GM23338 (cell line): ENCODE results near the gene NELFA. TPM values are rescaled to one million over a fixed set of nuclear protein-coding genes. Genes with fewer than 3 reads are reported as not detected.
"Not testable (repeated sequence)": the region's sequence is repeated elsewhere in the genome, so short reads cannot be mapped to it uniquely, and the experiment has no call there.

Experiments used
- ATAC-seq: fragments of 200-7000 bp; cut with Tn5 transposase; 3 replicates; pipeline ENCODE4 v1.9.1; 2020
- DNase-seq: peaks from one replicate; pipeline ENCODE4 v3.0.0-alpha.2; 2015; ENCODE audit warnings: low spot score
- H2AFZ ChIP-seq: fragments of 200-600 bp; sonication (generic); 2 replicates; pipeline ENCODE4 v1.8.0; 2016; ENCODE audit warnings: antibody characterized with exemption, mild to moderate bottlenecking, moderate library complexity
- H3F3A ChIP-seq: fragments of 200-600 bp; sonication (generic); replicated peaks from 2 replicates; pipeline ENCODE4 v1.8.0; 2017; ENCODE audit warnings: antibody characterized with exemption, mixed run types, low read depth
- H3K27ac ChIP-seq: fragments of 200-600 bp; sonication (generic); 2 replicates; pipeline ENCODE4 v1.6.1; 2016; ENCODE audit warnings: low read depth
- H3K27me3 ChIP-seq: fragments of 200-600 bp; sonication (generic); 2 replicates; pipeline ENCODE4 v1.8.0; 2016; ENCODE audit warnings: mild to moderate bottlenecking, mixed run types, moderate library complexity; ENCODE audit not compliant: insufficient read depth
- H3K36me3 ChIP-seq: fragments of 200-600 bp; sonication (generic); 2 replicates; pipeline ENCODE4 v1.8.0; 2016; ENCODE audit warnings: mild to moderate bottlenecking; ENCODE audit not compliant: insufficient read depth
- H3K4me1 ChIP-seq: fragments of 200-600 bp; sonication (generic); 2 replicates; pipeline ENCODE4 v1.8.0; 2016; ENCODE audit warnings: mild to moderate bottlenecking, moderate library complexity; ENCODE audit not compliant: insufficient read depth
- H3K4me2 ChIP-seq: fragments of 200-600 bp; sonication (generic); 2 replicates; pipeline ENCODE4 v1.7.1; 2017; ENCODE audit warnings: mixed run types
- H3K4me3 ChIP-seq: fragments of 200-600 bp; sonication (generic); 2 replicates; pipeline ENCODE4 v1.6.1; 2016; ENCODE audit warnings: mixed run types
- H3K79me2 ChIP-seq: fragments of 200-600 bp; sonication (generic); replicated peaks from 2 replicates; pipeline ENCODE4 v1.8.0; 2017; ENCODE audit warnings: mild to moderate bottlenecking; ENCODE audit not compliant: insufficient read depth
- H3K9me2 ChIP-seq: fragments of 200-600 bp; sonication (generic); 2 replicates; pipeline ENCODE4 v1.8.0; 2017; ENCODE audit not compliant: insufficient read depth
- H4K20me1 ChIP-seq: fragments of 200-600 bp; sonication (generic); replicated peaks from 2 replicates; pipeline ENCODE4 v1.8.0; 2017; ENCODE audit warnings: mild to moderate bottlenecking; ENCODE audit not compliant: insufficient read depth
- H3K27ac Mint-ChIP-seq: 2 replicates; pipeline ENCODE4 v1.8.0; 2020; ENCODE audit warnings: inconsistent platforms, mild to moderate bottlenecking, moderate library complexity, mixed read lengths
- H3K27me3 Mint-ChIP-seq: 3 replicates; pipeline ENCODE4 v1.8.0; 2022; ENCODE audit warnings: low read depth, mild to moderate bottlenecking, moderate library complexity, mixed read lengths, inconsistent platforms; ENCODE audit not compliant: insufficient read depth, poor library complexity
- H3K36me3 Mint-ChIP-seq: 3 replicates; pipeline ENCODE4 v1.8.0; 2021; ENCODE audit warnings: low read depth, mild to moderate bottlenecking, inconsistent platforms, moderate library complexity, mixed read lengths
- H3K4me1 Mint-ChIP-seq: 3 replicates; pipeline ENCODE4 v1.8.0; 2020; ENCODE audit warnings: mild to moderate bottlenecking, inconsistent platforms, mixed read lengths
- H3K4me3 Mint-ChIP-seq: 3 replicates; pipeline ENCODE4 v1.8.0; 2021; ENCODE audit warnings: moderate library complexity, mild to moderate bottlenecking, inconsistent platforms, mixed read lengths
- H3K9me3 Mint-ChIP-seq: 3 replicates; pipeline ENCODE4 v1.8.0; 2020; ENCODE audit warnings: moderate library complexity, mild to moderate bottlenecking, inconsistent platforms, mixed read lengths
- CREB1 ChIP-seq: fragments of 250-450 bp; sonication (Bioruptor Pico); IDR thresholded peaks from 2 replicates; pipeline ENCODE4 v1.5.0; 2020; ENCODE audit warnings: low read depth, mild to moderate bottlenecking, moderate library complexity
- EZH2 ChIP-seq: fragments of 200-600 bp; sonication (generic); IDR thresholded peaks from one replicate; pipeline ENCODE4 v1.8.0; 2017; ENCODE audit warnings: antibody characterized with exemption, mild to moderate bottlenecking, low read depth; ENCODE audit not compliant: unreplicated experiment
- EZH2phosphoT487 ChIP-seq: fragments of 200-600 bp; sonication (generic); IDR thresholded peaks from one replicate; pipeline ENCODE4 v1.8.1; 2018; ENCODE audit warnings: antibody characterized with exemption; ENCODE audit not compliant: unreplicated experiment
- NANOG ChIP-seq: IDR thresholded peaks from 2 replicates; pipeline ENCODE4 v1.6.1; 2016; ENCODE audit warnings: antibody characterized with exemption, borderline replicate concordance
- REST ChIP-seq: IDR thresholded peaks from one replicate; pipeline ENCODE4 v1.6.1; 2018; ENCODE audit warnings: antibody characterized with exemption; ENCODE audit not compliant: unreplicated experiment
- ZNF114 ChIP-seq: fragments of 250-450 bp; sonication (Bioruptor Pico); IDR thresholded peaks from 2 replicates; pipeline ENCODE4 v1.5.0; 2020; ENCODE audit warnings: mild to moderate bottlenecking, moderate library complexity
- polyA plus RNA-seq: library from polyadenylated mRNA; unstranded; fragments of >200 nt; fragmentation: Nextera tagmentation; extraction: Ambion mirVana; gene quantifications from 2 replicates; pipeline ENCODE4 v1.2.1, GENCODE V29; 2016
- total RNA-seq: library from RNA; depleted of rRNA; stranded (reverse); fragments of >200 nt; shearing (Covaris generic); gene quantifications from 2 replicates; pipeline ENCODE4 v1.2.3, GENCODE V29; 2014
- TF ChIP-seq, protein P1 (sequence below): fragments of 250-450 bp; sonication (Bioruptor Pico); IDR thresholded peaks from 2 replicates; pipeline ENCODE4 v1.5.0; 2020; ENCODE audit warnings: mild to moderate bottlenecking, moderate library complexity
- TF ChIP-seq, protein P2 (sequence below): IDR thresholded peaks from 2 replicates; pipeline ENCODE4 v1.6.1; 2016; ENCODE audit warnings: antibody characterized with exemption

Gene NELFA
- total and polyA plus RNA-seq, 2 experiments from 2014 or later: 62.8 to 63.3 TPM

GRCh38 chr4:2036327-2036726 is 27.6 kb upstream of the NELFA start (continued):
- TF ChIP-seq, protein P1, sequence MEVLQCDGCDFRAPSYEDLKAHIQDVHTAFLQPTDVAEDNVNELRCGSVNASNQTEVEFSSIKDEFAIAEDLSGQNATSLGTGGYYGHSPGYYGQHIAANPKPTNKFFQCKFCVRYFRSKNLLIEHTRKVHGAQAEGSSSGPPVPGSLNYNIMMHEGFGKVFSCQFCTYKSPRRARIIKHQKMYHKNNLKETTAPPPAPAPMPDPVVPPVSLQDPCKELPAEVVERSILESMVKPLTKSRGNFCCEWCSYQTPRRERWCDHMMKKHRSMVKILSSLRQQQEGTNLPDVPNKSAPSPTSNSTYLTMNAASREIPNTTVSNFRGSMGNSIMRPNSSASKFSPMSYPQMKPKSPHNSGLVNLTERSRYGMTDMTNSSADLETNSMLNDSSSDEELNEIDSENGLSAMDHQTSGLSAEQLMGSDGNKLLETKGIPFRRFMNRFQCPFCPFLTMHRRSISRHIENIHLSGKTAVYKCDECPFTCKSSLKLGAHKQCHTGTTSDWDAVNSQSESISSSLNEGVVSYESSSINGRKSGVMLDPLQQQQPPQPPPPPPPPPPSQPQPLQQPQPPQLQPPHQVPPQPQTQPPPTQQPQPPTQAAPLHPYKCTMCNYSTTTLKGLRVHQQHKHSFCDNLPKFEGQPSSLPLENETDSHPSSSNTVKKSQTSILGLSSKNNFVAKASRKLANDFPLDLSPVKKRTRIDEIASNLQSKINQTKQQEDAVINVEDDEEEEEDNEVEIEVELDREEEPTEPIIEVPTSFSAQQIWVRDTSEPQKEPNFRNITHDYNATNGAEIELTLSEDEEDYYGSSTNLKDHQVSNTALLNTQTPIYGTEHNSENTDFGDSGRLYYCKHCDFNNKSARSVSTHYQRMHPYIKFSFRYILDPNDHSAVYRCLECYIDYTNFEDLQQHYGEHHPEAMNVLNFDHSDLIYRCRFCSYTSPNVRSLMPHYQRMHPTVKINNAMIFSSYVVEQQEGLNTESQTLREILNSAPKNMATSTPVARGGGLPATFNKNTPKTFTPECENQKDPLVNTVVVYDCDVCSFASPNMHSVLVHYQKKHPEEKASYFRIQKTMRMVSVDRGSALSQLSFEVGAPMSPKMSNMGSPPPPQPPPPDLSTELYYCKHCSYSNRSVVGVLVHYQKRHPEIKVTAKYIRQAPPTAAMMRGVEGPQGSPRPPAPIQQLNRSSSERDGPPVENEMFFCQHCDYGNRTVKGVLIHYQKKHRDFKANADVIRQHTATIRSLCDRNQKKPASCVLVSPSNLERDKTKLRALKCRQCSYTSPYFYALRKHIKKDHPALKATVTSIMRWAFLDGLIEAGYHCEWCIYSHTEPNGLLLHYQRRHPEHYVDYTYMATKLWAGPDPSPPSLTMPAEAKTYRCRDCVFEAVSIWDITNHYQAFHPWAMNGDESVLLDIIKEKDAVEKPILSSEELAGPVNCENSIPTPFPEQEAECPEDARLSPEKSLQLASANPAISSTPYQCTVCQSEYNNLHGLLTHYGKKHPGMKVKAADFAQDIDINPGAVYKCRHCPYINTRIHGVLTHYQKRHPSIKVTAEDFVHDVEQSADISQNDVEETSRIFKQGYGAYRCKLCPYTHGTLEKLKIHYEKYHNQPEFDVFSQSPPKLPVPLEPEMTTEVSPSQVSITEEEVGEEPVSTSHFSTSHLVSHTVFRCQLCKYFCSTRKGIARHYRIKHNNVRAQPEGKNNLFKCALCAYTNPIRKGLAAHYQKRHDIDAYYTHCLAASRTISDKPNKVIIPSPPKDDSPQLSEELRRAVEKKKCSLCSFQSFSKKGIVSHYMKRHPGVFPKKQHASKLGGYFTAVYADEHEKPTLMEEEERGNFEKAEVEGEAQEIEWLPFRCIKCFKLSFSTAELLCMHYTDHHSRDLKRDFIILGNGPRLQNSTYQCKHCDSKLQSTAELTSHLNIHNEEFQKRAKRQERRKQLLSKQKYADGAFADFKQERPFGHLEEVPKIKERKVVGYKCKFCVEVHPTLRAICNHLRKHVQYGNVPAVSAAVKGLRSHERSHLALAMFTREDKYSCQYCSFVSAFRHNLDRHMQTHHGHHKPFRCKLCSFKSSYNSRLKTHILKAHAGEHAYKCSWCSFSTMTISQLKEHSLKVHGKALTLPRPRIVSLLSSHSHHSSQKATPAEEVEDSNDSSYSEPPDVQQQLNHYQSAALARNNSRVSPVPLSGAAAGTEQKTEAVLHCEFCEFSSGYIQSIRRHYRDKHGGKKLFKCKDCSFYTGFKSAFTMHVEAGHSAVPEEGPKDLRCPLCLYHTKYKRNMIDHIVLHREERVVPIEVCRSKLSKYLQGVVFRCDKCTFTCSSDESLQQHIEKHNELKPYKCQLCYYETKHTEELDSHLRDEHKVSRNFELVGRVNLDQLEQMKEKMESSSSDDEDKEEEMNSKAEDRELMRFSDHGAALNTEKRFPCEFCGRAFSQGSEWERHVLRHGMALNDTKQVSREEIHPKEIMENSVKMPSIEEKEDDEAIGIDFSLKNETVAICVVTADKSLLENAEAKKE (CRISPR knock-in tag): no peak
- TF ChIP-seq EZH2 (no peak), ZNF114 (CRISPR knock-in tag) (no peak), EZH2phosphoT487 (no peak), REST (no peak), NANOG (no peak), CREB1 (CRISPR knock-in tag) (no peak)
- TF ChIP-seq, protein P2, sequence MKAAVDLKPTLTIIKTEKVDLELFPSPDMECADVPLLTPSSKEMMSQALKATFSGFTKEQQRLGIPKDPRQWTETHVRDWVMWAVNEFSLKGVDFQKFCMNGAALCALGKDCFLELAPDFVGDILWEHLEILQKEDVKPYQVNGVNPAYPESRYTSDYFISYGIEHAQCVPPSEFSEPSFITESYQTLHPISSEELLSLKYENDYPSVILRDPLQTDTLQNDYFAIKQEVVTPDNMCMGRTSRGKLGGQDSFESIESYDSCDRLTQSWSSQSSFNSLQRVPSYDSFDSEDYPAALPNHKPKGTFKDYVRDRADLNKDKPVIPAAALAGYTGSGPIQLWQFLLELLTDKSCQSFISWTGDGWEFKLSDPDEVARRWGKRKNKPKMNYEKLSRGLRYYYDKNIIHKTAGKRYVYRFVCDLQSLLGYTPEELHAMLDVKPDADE: no peak

GRCh38 chr4:2031161-2031560 is 22.4 kb upstream of the NELFA start:
- H3K4me2 ChIP-seq, H3K4me3 Mint-ChIP-seq, H2AFZ ChIP-seq, H3K36me3 Mint-ChIP-seq, H4K20me1 ChIP-seq, H3K4me1 ChIP-seq, H3K4me1 Mint-ChIP-seq, H3F3A ChIP-seq, H3K27ac ChIP-seq, H3K9me2 ChIP-seq, H3K27ac Mint-ChIP-seq, H3K79me2 ChIP-seq, H3K4me3 ChIP-seq, H3K36me3 ChIP-seq, DNase-seq, ATAC-seq: not testable (repeated sequence)
- H3K9me3 Mint-ChIP-seq: peaks cover 11% of the 10 kb centered on the region
- H3K27me3 Mint-ChIP-seq: peaks cover 14% of the 10 kb centered on the region
- peaks cover 17% of the 10 kb centered on the region; the same call in 1 of the 2 replicates for H3K27me3 ChIP-seq

DNA sequence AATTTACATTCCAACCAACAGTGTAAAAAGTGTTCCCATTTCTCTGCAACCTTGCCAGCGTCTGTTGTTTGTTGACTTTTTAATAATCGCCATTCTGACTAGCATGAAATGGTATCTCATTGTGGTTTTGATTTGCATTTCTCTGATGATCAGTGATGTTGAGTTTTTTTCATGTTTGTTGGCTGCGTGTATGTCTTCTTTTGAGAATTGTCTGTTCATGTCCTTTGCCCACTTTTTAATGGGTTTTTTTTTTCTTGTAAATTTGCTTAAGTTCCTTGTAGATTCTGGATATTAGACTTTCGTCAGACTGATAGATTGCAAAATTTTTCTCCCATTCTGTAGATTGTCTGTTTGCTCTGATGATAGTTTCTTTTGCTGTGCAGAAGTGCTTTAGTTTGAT is 18.3 kb upstream of the NELFA start:
- H3K9me3 Mint-ChIP-seq: peaks cover 17% of the 10 kb centered on the region
- H3K36me3 ChIP-seq, H3K4me3 ChIP-seq, H3K79me2 ChIP-seq, H3K4me1 Mint-ChIP-seq, H3K4me2 ChIP-seq, ATAC-seq, H3K27me3 ChIP-seq, H3K4me3 Mint-ChIP-seq, H3F3A ChIP-seq, H3K27ac ChIP-seq, H3K4me1 ChIP-seq, H4K20me1 ChIP-seq, DNase-seq, H3K27ac Mint-ChIP-seq, H3K36me3 Mint-ChIP-seq, H2AFZ ChIP-seq, H3K9me2 ChIP-seq: not testable (repeated sequence)
- peaks cover 15% of the 10 kb centered on the region for H3K27me3 Mint-ChIP-seq
